Karpas-422 (cell line): ENCODE data around the gene MINDY1. TPM values are rescaled to one million over a fixed set of nuclear protein-coding genes. Genes with fewer than 3 reads are reported as not detected.

Experiments
- DNase-seq: peaks from one replicate; pipeline ENCODE4 v3.0.0-alpha.2; 2015
- H2AFZ ChIP-seq: fragments of 200-600 bp; sonication (generic); 2 replicates; pipeline ENCODE4 v1.6.1; 2014; ENCODE audit warnings: antibody characterized with exemption, low read length, mixed read lengths
- H3K27ac ChIP-seq: fragments of 200-600 bp; sonication (generic); 2 replicates; pipeline ENCODE4 v1.5.1; 2014; ENCODE audit warnings: mild to moderate bottlenecking, low read length, moderate library complexity
- H3K27me3 ChIP-seq: fragments of 200-600 bp; sonication (generic); 2 replicates; pipeline ENCODE4 v1.6.1; 2014; ENCODE audit warnings: low read length, mixed read lengths
- H3K36me3 ChIP-seq: fragments of 200-600 bp; sonication (generic); 2 replicates; pipeline ENCODE4 v1.6.1; 2014; ENCODE audit warnings: low read length, mixed read lengths; ENCODE audit not compliant: insufficient read depth
- H3K4me1 ChIP-seq: fragments of 200-600 bp; sonication (generic); 2 replicates; pipeline ENCODE4 v1.6.1; 2014; ENCODE audit warnings: mild to moderate bottlenecking, low read length, mixed read lengths
- H3K4me2 ChIP-seq: fragments of 200-600 bp; sonication (generic); 2 replicates; pipeline ENCODE4 v1.6.1; 2014; ENCODE audit warnings: low read length, low read depth, mild to moderate bottlenecking; ENCODE audit not compliant: poor library complexity, severe bottlenecking
- H3K4me3 ChIP-seq: fragments of 200-600 bp; sonication (generic); 2 replicates; pipeline ENCODE4 v1.5.1; 2014; ENCODE audit warnings: mild to moderate bottlenecking, antibody characterized with exemption, low read length, mixed read lengths
- H3K79me2 ChIP-seq: fragments of 200-600 bp; sonication (generic); 2 replicates; pipeline ENCODE4 v1.6.1; 2014; ENCODE audit warnings: mild to moderate bottlenecking, low read length, mixed read lengths
- H3K9ac ChIP-seq: fragments of 200-600 bp; sonication (generic); 2 replicates; pipeline ENCODE4 v1.6.0; 2014; ENCODE audit warnings: low read length
- H3K9me2 ChIP-seq: fragments of 200-600 bp; sonication (generic), shearing (Covaris generic); replicated peaks from 2 replicates; pipeline ENCODE4 v1.6.0; 2014; ENCODE audit warnings: mild to moderate bottlenecking, low read length, moderate library complexity; ENCODE audit not compliant: insufficient read depth
- H3K9me3 ChIP-seq: fragments of 300-700, 200-600 bp; sonication (generic); 2 replicates; pipeline ENCODE4 v1.6.1; 2014; ENCODE audit warnings: low read length, mixed read lengths
- H4K20me1 ChIP-seq: fragments of 200-600 bp; sonication (generic); 2 replicates; pipeline ENCODE4 v1.6.1; 2014; ENCODE audit warnings: mild to moderate bottlenecking, antibody characterized with exemption, low read length, low read depth; ENCODE audit not compliant: insufficient read depth
- total RNA-seq: library from RNA; depleted of rRNA; stranded (reverse); fragments of >200 nt; shearing (Covaris generic); gene quantifications from 2 replicates; pipeline ENCODE4 v1.2.3, GENCODE V29; 2014; ENCODE audit warnings: low replicate concordance

Gene MINDY1
- total RNA-seq, 1 experiment from 2014 or later: 9.9 TPM

- peak overlapping the region; percentile 74 for H3K27ac ChIP-seq
- no peaks in the 10 kb centered on the region for H3K9me3 ChIP-seq
- peak overlapping the region; percentile 88 for H3K4me3 ChIP-seq
- peaks cover 12% of the 10 kb centered on the region for H3K36me3 ChIP-seq
- H3K9ac ChIP-seq: peak overlapping the region; percentile 93
- no peaks in the 10 kb centered on the region for H4K20me1 ChIP-seq
- peaks cover 14% of the 10 kb centered on the region for H3K4me1 ChIP-seq
- no peaks in the 10 kb centered on the region for H3K9me2 ChIP-seq
- H3K79me2 ChIP-seq: peaks cover 5% of the 10 kb centered on the region; the same call in 1 of the 2 replicates
- no peak overlapping the region for H2AFZ ChIP-seq
- H3K4me2 ChIP-seq: peak overlapping the region; percentile 95
- DNase-seq: no peak
- H3K27me3 ChIP-seq: no peaks in the 10 kb centered on the region
Measured at GRCh38 chr1:151048645-151049032, 41.9 kb upstream of the MINDY1 start.

GRCh38 chr1:151047925-151048644, 41.4 kb upstream of the MINDY1 start:
- Histone ChIP-seq H3K9ac (peak overlapping the region; percentile 93), H3K4me3 (peak overlapping the region; percentile 88), H3K9me2 (no peaks in the 10 kb centered on the region), H3K9me3 (no peaks in the 10 kb centered on the region), H3K79me2 (peaks cover 5% of the 10 kb centered on the region; the same call in 1 of the 2 replicates), H3K27me3 (no peaks in the 10 kb centered on the region), H3K36me3 (peaks cover 12% of the 10 kb centered on the region), H3K4me1 (peaks cover 14% of the 10 kb centered on the region), H3K4me2 (peak overlapping the region; percentile 95), H3K27ac (peak overlapping the region; percentile 74), H2AFZ (peak overlapping the region; percentile 69), H4K20me1 (no peaks in the 10 kb centered on the region)
- peak; percentile 91 for DNase-seq

DNA sequence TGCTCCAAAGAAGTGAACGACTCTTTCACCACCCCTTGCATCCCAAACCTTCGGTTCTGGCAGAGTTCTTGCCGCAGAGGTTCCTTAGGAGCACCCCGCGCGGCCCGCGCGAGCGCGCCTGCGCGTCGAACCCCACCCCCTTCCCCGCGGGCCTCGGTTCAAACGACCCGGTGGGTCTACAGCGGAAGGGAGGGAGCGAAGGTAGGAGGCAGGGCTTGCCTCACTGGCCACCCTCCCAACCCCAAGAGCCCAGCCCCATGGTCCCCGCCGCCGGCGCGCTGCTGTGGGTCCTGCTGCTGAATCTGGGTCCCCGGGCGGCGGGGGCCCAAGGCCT, 40.9 kb upstream of the MINDY1 start, which contains the start of gene C1orf56:
Gene C1orf56, plus strand, starts transcription at position 161 of the 334 bp plus-strand sequence. Its CDS starts 97 bp downstream, at position 258.
- peaks cover 14% of the 10 kb centered on the region for H3K4me1 ChIP-seq
- peak; percentile 90 for DNase-seq
- H3K36me3 ChIP-seq: peaks cover 12% of the 10 kb centered on the region

DNA sequence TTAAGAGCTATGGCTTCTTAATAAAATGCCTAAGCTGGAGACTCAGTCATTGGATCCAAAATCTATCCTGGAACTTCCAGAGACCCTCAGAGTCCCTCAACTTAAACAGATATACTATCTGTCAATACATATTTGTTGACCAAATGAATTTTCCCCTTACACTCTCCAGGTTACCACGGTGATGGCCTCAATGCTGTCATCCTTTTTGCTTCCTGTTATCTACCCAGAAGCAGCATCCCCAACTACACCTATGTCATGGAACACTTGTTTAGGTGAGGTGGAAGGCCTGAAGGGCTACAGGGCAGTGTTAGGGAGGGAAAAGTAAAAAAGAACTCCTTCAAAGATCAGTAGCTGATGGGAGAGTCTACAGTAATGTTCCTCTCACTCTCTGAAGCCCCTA, 36.5 kb upstream of the MINDY1 start:
- H3K36me3 ChIP-seq: 0 out of 2 replicates have a peak, but pooled peaks cover 3% of the 10 kb centered on the region
- DNase-seq: no peak
- H3K9me2 ChIP-seq: no peaks in the 10 kb centered on the region
- no peaks in the 10 kb centered on the region for H3K9me3 ChIP-seq
- H3K4me1 ChIP-seq: peaks cover 6% of the 10 kb centered on the region
- no peak overlapping the region for H2AFZ ChIP-seq
- H3K27ac ChIP-seq: no peak overlapping the region
- H3K4me3 ChIP-seq: no peak overlapping the region
- no peak overlapping the region for H3K9ac ChIP-seq
- no peaks in the 10 kb centered on the region for H3K27me3 ChIP-seq
- H4K20me1 ChIP-seq: no peaks in the 10 kb centered on the region
- no peak overlapping the region for H3K4me2 ChIP-seq
- peaks cover 4% of the 10 kb centered on the region; the same call in 1 of the 2 replicates for H3K79me2 ChIP-seq

More for the DNA sequence above, 40.9 kb upstream of the MINDY1 start, which contains the start of gene C1orf56:
- Histone ChIP-seq H3K9me3 (no peaks in the 10 kb centered on the region), H3K27ac (peak within 1 kb of the TSS; percentile 74), H3K4me3 (peak within 1 kb of the TSS; percentile 88), H3K27me3 (no peaks in the 10 kb centered on the region), H4K20me1 (no peaks in the 10 kb centered on the region), H3K9me2 (no peaks in the 10 kb centered on the region), H3K79me2 (peaks cover 5% of the 10 kb centered on the region; the same call in 1 of the 2 replicates), H2AFZ (peak within 1 kb of the TSS; percentile 69), H3K4me2 (peak within 1 kb of the TSS; percentile 95), H3K9ac (peak within 1 kb of the TSS; percentile 93)

GRCh38 chr1:151039521-151039920, 32.8 kb upstream of the MINDY1 start:
- no peak overlapping the region for H3K27ac ChIP-seq
- no peaks in the 10 kb centered on the region for H3K9me3 ChIP-seq
- no peaks in the 10 kb centered on the region for H3K9me2 ChIP-seq
- DNase-seq: no peak
- H3K9ac ChIP-seq: no peak overlapping the region
- no peaks in the 10 kb centered on the region for H3K27me3 ChIP-seq
- H3K4me3 ChIP-seq: no peak overlapping the region
- H3K36me3 ChIP-seq: 0 out of 2 replicates have a peak, but pooled peaks cover 3% of the 10 kb centered on the region
- H4K20me1 ChIP-seq: no peaks in the 10 kb centered on the region
- H3K79me2 ChIP-seq: no peaks in the 10 kb centered on the region
- H3K4me2 ChIP-seq: no peak overlapping the region
- no peaks in the 10 kb centered on the region for H3K4me1 ChIP-seq
- H2AFZ ChIP-seq: no peak overlapping the region

- H4K20me1 ChIP-seq: no peaks in the 10 kb centered on the region
- 0 out of 2 replicates have a peak, but pooled peaks cover 3% of the 10 kb centered on the region for H3K36me3 ChIP-seq
- no peak overlapping the region for H2AFZ ChIP-seq
- H3K79me2 ChIP-seq: no peaks in the 10 kb centered on the region
- H3K9me2 ChIP-seq: no peaks in the 10 kb centered on the region
- H3K27me3 ChIP-seq: no peaks in the 10 kb centered on the region
- DNase-seq: no peak
- no peaks in the 10 kb centered on the region for H3K9me3 ChIP-seq
- H3K27ac ChIP-seq: no peak overlapping the region
- H3K4me1 ChIP-seq: no peaks in the 10 kb centered on the region
- no peak overlapping the region for H3K4me2 ChIP-seq
- H3K4me3 ChIP-seq: no peak overlapping the region
- no peak overlapping the region for H3K9ac ChIP-seq
Measured at GRCh38 chr1:151037032-151037431, 30.3 kb upstream of the MINDY1 start.

DNA sequence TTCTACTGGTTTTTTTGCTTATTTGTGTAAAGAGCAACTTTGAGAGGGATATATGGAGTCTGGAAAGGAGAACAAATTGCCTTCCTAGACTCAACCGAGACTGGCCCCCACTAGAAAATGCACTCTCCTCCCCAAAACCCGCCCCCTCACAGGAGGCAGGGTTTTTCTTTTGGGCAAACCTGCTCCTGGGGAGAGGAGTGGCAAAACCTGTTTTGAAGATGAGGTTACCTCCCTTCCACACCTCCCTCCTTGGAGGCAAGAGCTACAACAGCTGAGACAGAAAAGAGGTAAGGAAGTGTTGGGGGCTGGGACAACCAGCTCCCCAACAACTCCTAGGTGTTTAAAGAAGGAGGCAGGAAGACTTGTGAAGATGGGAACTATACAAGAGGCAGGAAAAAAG, 29.7 kb upstream of the MINDY1 start, which contains the start of gene BNIPL:
Gene BNIPL, plus strand, starts transcription at position 231 of the 400 bp plus-strand sequence. Its CDS starts 140 bp downstream, at position 371.
- peaks cover 6% of the 10 kb centered on the region for H3K36me3 ChIP-seq
- no peak for DNase-seq
- no peak within 1 kb of the TSS for H3K27ac ChIP-seq
- no peaks in the 10 kb centered on the region for H3K4me1 ChIP-seq
- no peaks in the 10 kb centered on the region for H3K79me2 ChIP-seq
- H3K9me3 ChIP-seq: no peaks in the 10 kb centered on the region
- no peak within 1 kb of the TSS for H3K4me2 ChIP-seq
- H3K4me3 ChIP-seq: no peak within 1 kb of the TSS
- H3K9ac ChIP-seq: no peak within 1 kb of the TSS
- no peaks in the 10 kb centered on the region for H3K9me2 ChIP-seq
- H3K27me3 ChIP-seq: no peaks in the 10 kb centered on the region
- H4K20me1 ChIP-seq: no peaks in the 10 kb centered on the region
- H2AFZ ChIP-seq: no peak within 1 kb of the TSS

DNA sequence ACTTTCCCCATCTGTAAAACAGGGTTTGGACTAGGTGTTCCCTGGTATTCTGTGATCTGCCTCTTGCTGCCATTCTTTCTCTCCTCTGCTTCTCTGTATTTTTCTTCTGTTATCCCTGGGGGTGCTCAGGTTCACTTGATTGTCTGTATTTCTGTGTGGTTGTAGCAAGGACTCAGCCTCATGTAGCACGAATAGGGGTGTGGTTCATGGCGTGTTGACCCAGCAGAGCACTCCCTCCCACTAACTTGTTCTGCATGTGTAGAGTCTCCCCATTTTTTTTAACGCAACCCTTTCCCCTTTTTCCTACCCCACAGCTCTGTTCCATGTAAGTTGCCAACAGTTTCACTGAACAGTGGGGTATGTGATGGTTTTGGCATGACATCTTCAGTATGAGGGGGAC, 28.5 kb upstream of the MINDY1 start:
- H3K9me2 ChIP-seq: no peaks in the 10 kb centered on the region
- H3K9ac ChIP-seq: no peak overlapping the region
- H3K27me3 ChIP-seq: no peaks in the 10 kb centered on the region

More for the DNA sequence above, 28.5 kb upstream of the MINDY1 start:
- Histone ChIP-seq H3K9me3 (no peaks in the 10 kb centered on the region), H3K36me3 (peaks cover 8% of the 10 kb centered on the region), H4K20me1 (no peaks in the 10 kb centered on the region), H3K27ac (no peak overlapping the region), H3K4me1 (no peaks in the 10 kb centered on the region), H3K4me3 (no peak overlapping the region), H2AFZ (no peak overlapping the region), H3K79me2 (no peaks in the 10 kb centered on the region), H3K4me2 (no peak overlapping the region)
- no peak for DNase-seq
